ENCODE measurements around the gene SLC7A5.

The SLC7A5 gene

GRCh38 chr16:87806261-87806640 lies 63.1 kb downstream of the SLC7A5 start:
- H3K9me3 ChIP-seq (ENCODE audit: low read length), result peaks cover 3% of the 10 kb centered on the region; the same call in 1 of the 2 replicates
- no peaks in the 10 kb centered on the region for H3K79me2 ChIP-seq (ENCODE audit: insufficient read depth, low read length)
- no peaks in the 10 kb centered on the region for H3K9me2 ChIP-seq (ENCODE audit: low read depth, low read length)
- H3K9ac ChIP-seq (ENCODE audit: low read length), result peak overlapping the region; percentile 64
- no peaks in the 10 kb centered on the region for H3K27me3 ChIP-seq (ENCODE audit: insufficient read depth, low read length)
- H3F3A ChIP-seq (ENCODE audit: insufficient read depth, low read length), result no peaks in the 10 kb centered on the region
- peak overlapping the region; percentile 51 for H3K4me3 ChIP-seq (ENCODE audit: low read depth, low read length, poor library complexity, severe bottlenecking)
- no peak overlapping the region for H2AFZ ChIP-seq (ENCODE audit: low read length)
- peaks cover 5% of the 10 kb centered on the region; the same call in 1 of the 2 replicates for H3K36me3 ChIP-seq (ENCODE audit: insufficient read depth, low read length)
- H3K4me1 ChIP-seq (ENCODE audit: insufficient read depth, low read length, severe bottlenecking), result peaks cover 78% of the 10 kb centered on the region
- H3K27ac ChIP-seq (ENCODE audit: low read depth, low read length, poor library complexity, severe bottlenecking), result peak overlapping the region; percentile 97
- H3K4me2 ChIP-seq (ENCODE audit: low read length), result peak overlapping the region; percentile 54
- no peaks in the 10 kb centered on the region for H4K20me1 ChIP-seq (ENCODE audit: insufficient read depth, low read length)
- no peak for TF ChIP-seq CTCF (IDR thresholded peaks at IDR 0.05; ENCODE audit: low read length)
- no peak for TF ChIP-seq EZH2 (IDR thresholded peaks at IDR 0.05; ENCODE audit: borderline replicate concordance, low read length)

GRCh38 chr16:87803385-87803784 lies 65.9 kb downstream of the SLC7A5 start:
- TF ChIP-seq EZH2 (IDR thresholded peaks at IDR 0.05; ENCODE audit: borderline replicate concordance, low read length) (no peak), CTCF (IDR thresholded peaks at IDR 0.05; ENCODE audit: low read length) (no peak)
- H3K9me3 ChIP-seq (ENCODE audit: low read length), result peaks cover 3% of the 10 kb centered on the region; the same call in 1 of the 2 replicates
- no peak overlapping the region for H2AFZ ChIP-seq (ENCODE audit: low read length)
- no peak overlapping the region for H3K9ac ChIP-seq (ENCODE audit: low read length)
- H3F3A ChIP-seq (ENCODE audit: insufficient read depth, low read length), result no peaks in the 10 kb centered on the region
- H3K9me2 ChIP-seq (ENCODE audit: low read depth, low read length), result no peaks in the 10 kb centered on the region
- H3K36me3 ChIP-seq (ENCODE audit: insufficient read depth, low read length), result peaks cover 12% of the 10 kb centered on the region; the same call in 1 of the 2 replicates
- no peak overlapping the region for H3K4me3 ChIP-seq (ENCODE audit: low read depth, low read length, poor library complexity, severe bottlenecking)
- no peaks in the 10 kb centered on the region for H3K27me3 ChIP-seq (ENCODE audit: insufficient read depth, low read length)
- no peaks in the 10 kb centered on the region for H4K20me1 ChIP-seq (ENCODE audit: insufficient read depth, low read length)
- H3K79me2 ChIP-seq (ENCODE audit: insufficient read depth, low read length), result no peaks in the 10 kb centered on the region
- peaks cover 50% of the 10 kb centered on the region for H3K4me1 ChIP-seq (ENCODE audit: insufficient read depth, low read length, severe bottlenecking)
- H3K4me2 ChIP-seq (ENCODE audit: low read length), result no peak overlapping the region
- H3K27ac ChIP-seq (ENCODE audit: low read depth, low read length, poor library complexity, severe bottlenecking), result peak overlapping the region; percentile 87

- Histone ChIP-seq H3K9me3 (ENCODE audit: low read length) (peaks cover 3% of the 10 kb centered on the region; the same call in 1 of the 2 replicates), H4K20me1 (ENCODE audit: insufficient read depth, low read length) (no peaks in the 10 kb centered on the region), H2AFZ (ENCODE audit: low read length) (no peak overlapping the region), H3K4me3 (ENCODE audit: low read depth, low read length, poor library complexity, severe bottlenecking) (no peak overlapping the region), H3K36me3 (ENCODE audit: insufficient read depth, low read length) (peaks cover 12% of the 10 kb centered on the region; the same call in 1 of the 2 replicates), H3K9ac (ENCODE audit: low read length) (peak overlapping the region; percentile 12; the same call in 1 of the 2 replicates), H3K27ac (ENCODE audit: low read depth, low read length, poor library complexity, severe bottlenecking) (peak overlapping the region; percentile 87), H3F3A (ENCODE audit: insufficient read depth, low read length) (no peaks in the 10 kb centered on the region), H3K27me3 (ENCODE audit: insufficient read depth, low read length) (no peaks in the 10 kb centered on the region), H3K9me2 (ENCODE audit: low read depth, low read length) (no peaks in the 10 kb centered on the region), H3K4me1 (ENCODE audit: insufficient read depth, low read length, severe bottlenecking) (peaks cover 42% of the 10 kb centered on the region), H3K4me2 (ENCODE audit: low read length) (peak overlapping the region; percentile 4; the same call in 1 of the 2 replicates), H3K79me2 (ENCODE audit: insufficient read depth, low read length) (no peaks in the 10 kb centered on the region)
- TF ChIP-seq EZH2 (IDR thresholded peaks at IDR 0.05; ENCODE audit: borderline replicate concordance, low read length) (no peak), CTCF (IDR thresholded peaks at IDR 0.05; ENCODE audit: low read length) (no peak)
These were observed 66.6 kb downstream of the SLC7A5 start for GRCh38 chr16:87802670-87803069.
